ENCODE data around the gene PDE3A. TPM values are rescaled to one million over a fixed set of nuclear protein-coding genes. Genes with fewer than 3 reads are reported as not detected.

PDE3A gene
- total RNA-seq, 1 experiment from 2014 or later = 0.80 TPM

DNA sequence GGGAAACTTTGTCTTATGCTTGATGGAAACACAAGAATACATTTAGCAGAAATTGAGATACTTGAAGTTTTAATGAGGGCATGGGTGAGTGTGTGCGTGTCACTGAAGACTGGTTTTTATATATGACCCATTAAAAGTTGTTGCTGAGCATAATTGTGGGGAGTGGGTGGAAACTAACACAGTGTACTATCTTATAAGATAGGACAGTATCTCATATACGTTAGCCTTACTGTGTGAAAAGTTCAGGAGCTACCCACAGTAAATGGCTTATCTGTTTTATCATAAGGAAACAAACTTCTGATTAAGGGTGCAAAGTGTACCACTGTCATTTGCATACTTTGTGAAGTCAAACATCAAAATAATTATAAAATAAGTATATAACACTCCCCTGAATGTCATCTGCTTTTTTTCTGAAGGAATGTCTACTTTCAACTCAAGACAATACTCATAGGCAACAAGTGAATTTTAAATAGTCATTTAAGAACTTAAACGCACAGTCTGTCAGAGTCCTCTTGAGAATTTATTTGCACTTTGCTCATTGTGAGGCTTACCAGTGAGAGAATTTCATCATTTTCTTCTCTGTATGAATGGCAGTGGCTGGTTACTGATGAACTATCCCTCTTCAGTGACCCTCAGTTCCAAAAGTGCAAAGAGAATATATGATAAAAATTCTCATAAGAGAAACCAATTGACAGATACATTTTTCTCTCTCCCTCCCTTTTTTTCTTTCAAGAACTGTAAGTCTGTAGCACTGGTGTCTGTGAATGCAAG, 4.2 kb downstream of the PDE3A start:
- H3K36me3 ChIP-seq (ENCODE audit: insufficient read depth, low read length, poor library complexity, severe bottlenecking) = no peaks in the 10 kb centered on the region
- H3K4me3 ChIP-seq (ENCODE audit: low read depth, low read length, poor library complexity, severe bottlenecking) = no peak overlapping the region
- no peak overlapping the region for H3K27ac ChIP-seq (ENCODE audit: low read depth, low read length, poor library complexity, severe bottlenecking)
- TF ChIP-seq, protein P1, sequence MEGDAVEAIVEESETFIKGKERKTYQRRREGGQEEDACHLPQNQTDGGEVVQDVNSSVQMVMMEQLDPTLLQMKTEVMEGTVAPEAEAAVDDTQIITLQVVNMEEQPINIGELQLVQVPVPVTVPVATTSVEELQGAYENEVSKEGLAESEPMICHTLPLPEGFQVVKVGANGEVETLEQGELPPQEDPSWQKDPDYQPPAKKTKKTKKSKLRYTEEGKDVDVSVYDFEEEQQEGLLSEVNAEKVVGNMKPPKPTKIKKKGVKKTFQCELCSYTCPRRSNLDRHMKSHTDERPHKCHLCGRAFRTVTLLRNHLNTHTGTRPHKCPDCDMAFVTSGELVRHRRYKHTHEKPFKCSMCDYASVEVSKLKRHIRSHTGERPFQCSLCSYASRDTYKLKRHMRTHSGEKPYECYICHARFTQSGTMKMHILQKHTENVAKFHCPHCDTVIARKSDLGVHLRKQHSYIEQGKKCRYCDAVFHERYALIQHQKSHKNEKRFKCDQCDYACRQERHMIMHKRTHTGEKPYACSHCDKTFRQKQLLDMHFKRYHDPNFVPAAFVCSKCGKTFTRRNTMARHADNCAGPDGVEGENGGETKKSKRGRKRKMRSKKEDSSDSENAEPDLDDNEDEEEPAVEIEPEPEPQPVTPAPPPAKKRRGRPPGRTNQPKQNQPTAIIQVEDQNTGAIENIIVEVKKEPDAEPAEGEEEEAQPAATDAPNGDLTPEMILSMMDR (conservative IDR thresholded peaks at IDR 0.05; ENCODE audit: low read depth, low read length) = no peak
- TF ChIP-seq EZH2 (IDR thresholded peaks at IDR 0.05; ENCODE audit: borderline replicate concordance, low read depth, low read length, poor library complexity, severe bottlenecking) = no peak
- POLR2A ChIA-PET (ENCODE audit: low non-redundant PET) = no interaction called here
- BruUV-seq (replicated peaks) = no TSS peak
- DNase-seq (ENCODE audit: low spot score) = no peak
- H3K4me1 ChIP-seq (ENCODE audit: insufficient read depth, low read length, poor library complexity, severe bottlenecking) = peaks cover 4% of the 10 kb centered on the region
- no peaks in the 10 kb centered on the region for H3K9me3 ChIP-seq (ENCODE audit: low read depth, low read length, poor library complexity, severe bottlenecking)
- peaks cover 54% of the 10 kb centered on the region for H3K27me3 ChIP-seq (replicated peaks; ENCODE audit: insufficient read depth, low read depth, low read length, poor library complexity)
- intact Hi-C loops (cut with micrococcal nuclease; ENCODE audit: unreplicated experiment) = loop anchor here (10.0 kb wide), 1 partner anchor 798 kb away; no protein-coding TSS in a partner anchor
- CTCF ChIA-PET = no interaction called here

DNA sequence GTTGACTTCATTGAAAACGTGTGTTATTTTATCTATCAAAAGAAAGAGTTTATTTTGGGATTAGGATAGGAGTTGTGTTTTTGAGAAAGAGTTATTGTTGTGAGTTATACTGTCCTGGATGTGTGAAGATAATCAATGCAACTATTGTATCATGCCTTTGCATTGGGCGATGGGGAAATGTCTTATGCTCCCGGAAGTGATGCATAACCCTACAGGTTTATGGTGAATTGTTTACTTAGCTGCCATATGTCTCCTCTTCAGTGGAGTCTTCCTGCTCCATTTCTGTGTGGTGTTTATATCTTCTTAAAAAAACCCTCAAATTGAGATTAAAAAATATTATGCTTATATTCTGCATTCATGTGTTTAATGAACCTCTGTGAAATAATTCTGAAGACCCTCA, 6.5 kb downstream of the PDE3A start:
- TF ChIP-seq, protein P1 (conservative IDR thresholded peaks at IDR 0.05; ENCODE audit: low read depth, low read length) = no peak
- no peak for TF ChIP-seq EZH2 (IDR thresholded peaks at IDR 0.05; ENCODE audit: borderline replicate concordance, low read depth, low read length, poor library complexity, severe bottlenecking)
- Histone ChIP-seq H3K4me3 (ENCODE audit: low read depth, low read length, poor library complexity, severe bottlenecking) (no peak overlapping the region), H3K36me3 (ENCODE audit: insufficient read depth, low read length, poor library complexity, severe bottlenecking) (no peaks in the 10 kb centered on the region), H3K4me1 (ENCODE audit: insufficient read depth, low read length, poor library complexity, severe bottlenecking) (peaks cover 3% of the 10 kb centered on the region), H3K27me3 (replicated peaks; ENCODE audit: insufficient read depth, low read depth, low read length, poor library complexity) (peaks cover 53% of the 10 kb centered on the region), H3K27ac (ENCODE audit: low read depth, low read length, poor library complexity, severe bottlenecking) (no peak overlapping the region), H3K9me3 (ENCODE audit: low read depth, low read length, poor library complexity, severe bottlenecking) (no peaks in the 10 kb centered on the region)
- no peak for DNase-seq (ENCODE audit: low spot score)
- intact Hi-C loops (cut with micrococcal nuclease; ENCODE audit: unreplicated experiment) = loop anchor here (5.0 to 10.0 kb wide), 2 partner anchors 617 to 800 kb away; no protein-coding TSS in a partner anchor
- POLR2A ChIA-PET (ENCODE audit: low non-redundant PET) = no interaction called here
- BruUV-seq (replicated peaks) = no TSS peak
- CTCF ChIA-PET = no interaction called here

- DNase-seq (ENCODE audit: low spot score) = no peak
- H3K4me1 ChIP-seq (ENCODE audit: insufficient read depth, low read length, poor library complexity, severe bottlenecking) = no peaks in the 10 kb centered on the region
- no peaks in the 10 kb centered on the region for H3K9me3 ChIP-seq (ENCODE audit: low read depth, low read length, poor library complexity, severe bottlenecking)
- ChIA-PET POLR2A (ENCODE audit: low non-redundant PET) (no interaction called here), CTCF (no interaction called here)
- H3K27ac ChIP-seq (ENCODE audit: low read depth, low read length, poor library complexity, severe bottlenecking) = no peak overlapping the region
- intact Hi-C loops (cut with micrococcal nuclease; ENCODE audit: unreplicated experiment) = loop anchor here (5.0 to 10.0 kb wide), 2 partner anchors 618 to 801 kb away; no protein-coding TSS in a partner anchor
- no TSS peak for BruUV-seq (replicated peaks)
- peaks cover 50% of the 10 kb centered on the region for H3K27me3 ChIP-seq (replicated peaks; ENCODE audit: insufficient read depth, low read depth, low read length, poor library complexity)
- H3K36me3 ChIP-seq (ENCODE audit: insufficient read depth, low read length, poor library complexity, severe bottlenecking) = no peaks in the 10 kb centered on the region
- H3K4me3 ChIP-seq (ENCODE audit: low read depth, low read length, poor library complexity, severe bottlenecking) = no peak overlapping the region
- TF ChIP-seq, protein P1 (conservative IDR thresholded peaks at IDR 0.05; ENCODE audit: low read depth, low read length) = no peak
- TF ChIP-seq EZH2 (IDR thresholded peaks at IDR 0.05; ENCODE audit: borderline replicate concordance, low read depth, low read length, poor library complexity, severe bottlenecking) = no peak
Measured at GRCh38 chr12:20375560-20375959, 7.2 kb downstream of the PDE3A start.
